Measurements from ENCODE around the gene SLIT1.
A peak's percentile ranks its signal among the peaks of the same experiment; 100 is the strongest.

SLIT1 gene

GRCh38 chr10:97185326-97186058 lies at the start of gene SLIT1:
Gene SLIT1 (minus strand): TSS chr10:97185959. CDS start chr10:97185674, 285 bp downstream.
- no peak for DNase-seq (ENCODE audit: low read depth)

DNA sequence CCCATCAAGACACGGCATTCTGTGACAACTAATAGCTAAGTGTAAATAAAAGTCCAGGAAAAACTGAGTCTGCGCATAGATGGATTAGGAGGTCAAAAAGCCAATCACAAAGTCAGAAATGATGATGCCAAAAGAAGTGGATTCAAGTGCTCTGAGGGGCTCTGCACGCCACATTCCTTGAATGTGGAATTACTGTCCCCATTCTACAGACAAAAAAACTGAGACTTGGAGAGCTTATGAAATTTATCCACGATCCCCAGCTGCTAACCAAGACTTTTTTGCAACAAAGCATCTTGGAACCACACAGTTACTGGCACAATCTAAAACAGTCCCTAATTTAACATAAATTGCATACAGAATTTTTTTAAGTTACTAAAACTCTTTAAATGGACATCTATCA lies 49.6 kb upstream of the SLIT1 start:
- DNase-seq (ENCODE audit: low read depth), result no peak

DNA sequence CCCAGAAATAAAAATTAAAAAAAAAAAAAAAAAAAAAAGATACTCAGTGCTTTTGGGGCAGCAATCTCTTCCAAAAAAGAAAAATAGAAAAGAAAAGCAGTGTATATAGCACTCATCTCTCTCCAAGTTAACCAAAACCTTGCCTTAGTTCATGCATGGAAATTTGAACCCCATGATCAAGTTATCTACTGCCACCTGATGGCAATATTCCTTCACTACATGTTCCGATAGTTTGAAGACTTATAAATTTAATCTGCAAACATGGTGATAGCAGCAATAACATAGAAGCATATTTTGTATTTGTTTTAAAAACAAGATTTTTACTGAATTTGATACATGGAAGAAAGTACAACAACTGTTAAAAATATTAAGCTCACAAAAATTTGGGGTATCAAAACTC lies 48.6 kb upstream of the SLIT1 start:
- no peak for DNase-seq (ENCODE audit: low read depth)

DNA sequence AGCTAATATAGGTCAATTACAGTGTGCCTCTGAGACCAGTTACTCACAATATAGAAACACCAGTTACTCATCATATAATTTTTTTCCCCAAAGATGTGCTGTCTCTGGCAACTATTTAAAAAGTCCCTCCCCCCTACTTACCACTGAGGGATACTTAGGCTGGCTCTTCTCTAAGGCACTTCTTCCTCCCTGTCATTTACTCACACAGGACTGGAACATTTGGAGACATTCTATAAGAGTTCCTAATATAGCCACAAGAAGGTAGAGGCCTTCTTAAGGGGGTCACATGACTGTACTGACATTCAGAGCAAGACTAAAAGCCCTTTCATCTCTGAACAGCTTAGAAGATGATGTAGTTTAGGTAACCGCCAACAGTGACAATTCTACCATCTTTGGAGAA lies 44.4 kb upstream of the SLIT1 start:
- no peak for DNase-seq (ENCODE audit: low read depth)

GRCh38 chr10:97229322-97230015 lies 43.7 kb upstream of the SLIT1 start:
- DNase-seq (ENCODE audit: low read depth), result no peak

GRCh38 chr10:97228775-97229157 lies 43.0 kb upstream of the SLIT1 start:
- no peak for DNase-seq (ENCODE audit: low read depth)

DNA sequence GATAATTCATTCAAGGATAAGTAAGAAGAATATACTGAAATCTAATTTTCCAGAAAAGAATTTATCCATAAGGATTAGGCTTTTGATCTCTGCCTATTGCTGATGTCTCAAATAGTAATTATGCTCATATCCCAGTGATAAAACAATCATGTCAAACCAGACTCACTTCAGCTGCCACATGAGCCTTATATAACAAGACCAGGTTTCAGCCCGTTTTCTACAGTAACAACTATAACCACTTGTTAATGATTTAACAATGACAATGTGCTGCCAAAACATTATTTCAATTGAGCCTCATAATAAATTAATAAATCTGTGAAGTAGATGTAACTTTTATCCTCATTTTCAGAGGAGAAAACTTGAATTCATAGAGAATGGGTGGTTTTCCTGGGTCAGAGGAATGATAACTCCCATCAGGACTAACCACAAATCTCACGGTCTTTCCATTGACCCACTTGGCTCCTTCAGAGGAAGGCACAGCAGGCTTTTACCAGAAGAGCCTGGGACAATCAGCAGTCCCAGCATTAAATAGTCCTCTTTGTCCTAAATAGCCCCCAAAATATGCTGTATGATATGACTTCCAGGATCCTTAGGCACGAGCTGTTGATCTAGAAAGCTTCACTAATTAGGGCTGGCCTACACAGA lies 42.5 kb upstream of the SLIT1 start:
- DNase-seq (ENCODE audit: low read depth), result no peak

- DNase-seq (ENCODE audit: low read depth), result no peak
Measured at GRCh38 chr10:97226398-97226797, 40.6 kb upstream of the SLIT1 start.

GRCh38 chr10:97224483-97225435 lies 39.0 kb upstream of the SLIT1 start:
- no peak for DNase-seq (ENCODE audit: low read depth)

DNA sequence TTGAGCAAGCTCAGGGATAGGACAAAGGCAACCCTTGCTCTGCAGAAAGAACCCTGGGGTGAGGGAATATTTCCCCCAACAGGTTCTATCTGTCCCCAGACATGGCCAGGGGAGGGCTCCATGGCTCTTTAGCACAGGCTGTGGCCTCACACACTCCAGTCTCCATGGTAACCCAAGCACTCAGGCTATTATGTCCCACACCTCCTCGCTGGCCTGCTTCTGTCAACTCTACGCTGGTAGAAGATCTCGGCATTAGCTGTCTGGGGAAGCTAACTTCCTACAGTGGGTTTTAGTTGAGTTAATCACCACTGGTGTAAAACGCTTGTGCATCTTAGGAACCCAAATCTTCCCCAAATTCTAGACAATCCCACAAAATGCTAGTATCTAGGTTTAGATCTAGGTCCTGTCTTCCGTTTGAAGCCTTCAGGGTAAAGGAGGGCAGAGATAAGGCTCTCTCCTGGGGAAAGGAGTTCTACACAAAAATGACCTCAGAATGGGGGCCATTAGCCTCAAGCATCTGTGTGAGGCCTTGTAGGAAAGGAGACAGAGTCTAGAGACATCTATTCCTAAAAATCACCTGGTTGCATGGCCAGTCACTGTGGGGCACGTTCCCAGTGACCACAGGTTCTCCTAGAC lies 36.7 kb upstream of the SLIT1 start:
- DNase-seq (ENCODE audit: low read depth), result no peak

DNA sequence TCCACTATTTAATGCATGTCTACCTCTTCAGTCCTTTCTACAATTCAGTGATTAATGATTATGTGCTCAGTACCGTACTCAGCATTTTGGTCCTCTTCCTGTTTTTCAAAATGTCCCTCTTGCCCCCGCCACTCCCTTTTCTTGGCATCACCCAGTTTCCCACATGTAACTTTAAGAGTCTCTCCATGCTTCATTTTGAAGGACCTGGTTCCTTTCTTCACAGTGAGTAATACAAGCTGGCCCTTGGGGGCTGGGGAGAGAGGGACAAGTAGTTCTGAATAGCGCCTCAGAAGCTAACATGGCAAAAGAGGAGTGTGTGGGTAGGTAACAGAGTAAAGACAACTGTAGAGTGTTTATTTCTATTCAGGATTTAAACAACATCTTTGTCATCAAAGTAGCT lies 34.6 kb upstream of the SLIT1 start:
- no peak for DNase-seq (ENCODE audit: low read depth)

DNA sequence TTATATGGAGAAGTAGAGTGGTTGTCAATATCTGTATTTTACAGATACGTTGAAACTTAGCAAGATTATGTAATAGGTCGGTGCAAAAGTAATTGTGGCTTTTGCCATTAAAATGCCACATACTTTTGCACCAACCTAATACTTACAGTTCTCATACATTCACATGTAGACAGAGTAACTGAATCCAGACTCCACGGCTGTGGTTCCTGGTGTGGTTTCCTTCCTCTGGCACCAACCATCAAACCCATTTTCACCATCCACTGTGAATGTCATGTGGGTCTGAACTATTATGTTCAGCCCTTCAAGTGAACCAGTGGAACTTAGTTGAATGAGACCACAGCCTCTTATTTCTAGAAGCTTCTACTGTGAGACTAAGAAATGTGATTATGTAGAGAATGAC lies 31.5 kb upstream of the SLIT1 start:
- DNase-seq (ENCODE audit: low read depth), result no peak

DNA sequence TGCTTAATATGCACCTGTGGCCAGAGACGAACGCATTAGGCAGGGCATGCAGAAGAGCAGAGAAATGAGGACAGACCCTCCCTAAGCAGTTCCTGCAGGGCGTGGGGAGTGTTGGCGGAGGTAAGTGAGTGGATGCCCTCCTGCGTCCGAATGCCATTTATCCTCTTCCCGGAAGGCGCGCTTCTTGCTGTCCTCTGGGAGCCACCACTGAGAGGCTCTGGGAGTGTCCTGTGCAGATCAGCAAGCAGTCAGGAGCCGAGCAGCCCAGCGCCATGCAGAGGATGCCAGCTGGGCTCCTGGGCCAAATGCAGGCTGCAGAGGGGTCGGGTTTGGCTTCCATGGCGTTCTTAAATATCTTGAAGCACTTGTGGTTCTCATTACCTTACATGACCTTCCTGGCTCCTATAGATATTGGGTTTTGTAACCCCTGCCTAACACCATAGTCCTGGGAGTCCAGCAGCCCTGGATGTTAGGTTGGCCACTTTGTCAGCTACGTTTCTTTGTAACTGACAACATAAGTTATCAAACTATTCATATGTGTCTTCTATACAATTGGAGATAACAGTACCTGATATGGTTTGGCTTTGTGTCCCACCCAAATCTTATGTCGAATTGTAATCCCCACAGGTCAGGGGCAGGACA lies 30.0 kb upstream of the SLIT1 start:
- no peak for DNase-seq (ENCODE audit: low read depth)

DNA sequence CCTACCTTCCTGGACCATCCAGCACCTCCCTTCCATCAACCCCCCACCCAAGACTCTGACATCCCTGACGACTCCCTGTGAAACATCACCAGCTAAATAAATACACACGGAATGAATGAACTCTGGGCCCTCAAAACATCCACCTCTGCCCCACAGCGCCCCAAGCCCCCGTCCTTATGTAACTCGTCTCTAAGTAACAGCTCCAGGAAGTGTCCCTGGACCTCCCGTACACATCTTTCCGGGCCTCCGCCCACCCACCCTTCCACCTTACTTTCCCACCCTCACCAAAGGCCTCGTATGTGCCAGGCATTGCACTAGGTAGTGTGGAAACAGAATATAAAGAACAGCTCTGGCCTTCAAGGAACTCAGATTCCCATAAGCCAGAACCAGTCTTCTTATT lies 27.7 kb upstream of the SLIT1 start:
- DNase-seq (ENCODE audit: low read depth), result no peak

- no peak for DNase-seq (ENCODE audit: low read depth)
Measured at GRCh38 chr10:97211229-97211628, 25.5 kb upstream of the SLIT1 start.

DNA sequence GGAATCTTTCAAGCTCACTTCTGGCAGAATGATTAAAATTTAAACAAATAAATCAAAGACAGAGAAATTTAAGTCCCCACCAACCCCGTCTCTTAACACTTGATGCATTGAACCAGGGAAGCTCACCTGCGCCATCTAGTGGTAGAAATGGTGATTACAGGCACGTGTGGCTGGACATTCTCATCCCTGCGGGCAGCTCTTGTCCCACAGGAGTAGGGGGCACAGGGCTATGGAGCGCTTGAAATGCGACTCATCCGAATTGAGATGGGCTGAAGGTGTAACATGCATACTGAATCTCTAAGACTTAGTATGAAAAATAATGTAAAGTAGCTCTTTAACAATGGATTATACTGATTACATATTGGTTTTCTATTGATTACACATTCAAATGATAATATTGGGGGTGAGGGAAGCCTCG lies 24.8 kb upstream of the SLIT1 start:
- DNase-seq (ENCODE audit: low read depth), result peak; percentile 54

DNA sequence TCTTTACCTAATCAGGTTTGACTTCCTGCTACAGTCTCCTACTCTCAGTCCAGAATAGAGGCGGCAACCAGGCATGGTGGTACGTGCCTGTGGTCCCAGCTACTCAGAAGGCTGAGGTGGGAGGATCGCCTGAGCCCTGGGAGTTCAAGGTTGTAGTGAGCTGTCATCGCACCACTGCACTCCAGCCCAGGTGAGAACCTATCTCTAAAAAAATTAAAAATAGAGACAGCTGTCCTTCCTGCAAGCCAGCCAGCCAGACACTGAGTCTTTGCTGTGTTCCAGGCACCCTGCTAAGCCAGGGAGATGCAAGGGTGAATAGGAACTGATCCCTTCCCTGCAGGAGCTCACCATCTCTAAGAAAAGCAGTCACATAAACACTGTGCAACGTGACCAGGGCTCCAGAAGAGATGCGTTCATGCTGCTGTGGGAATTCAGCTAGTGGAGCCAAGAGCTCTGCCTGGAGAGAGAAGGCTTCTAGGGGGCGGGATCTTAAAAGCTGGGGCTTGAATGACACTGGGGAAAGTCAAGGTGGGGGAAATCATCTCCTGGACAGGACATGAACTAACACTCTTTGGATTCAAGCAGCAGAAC lies 22.1 kb upstream of the SLIT1 start:
- no peak for DNase-seq (ENCODE audit: low read depth)

- no peak for DNase-seq (ENCODE audit: low read depth)
Measured at GRCh38 chr10:97207131-97207530, 21.4 kb upstream of the SLIT1 start.

DNA sequence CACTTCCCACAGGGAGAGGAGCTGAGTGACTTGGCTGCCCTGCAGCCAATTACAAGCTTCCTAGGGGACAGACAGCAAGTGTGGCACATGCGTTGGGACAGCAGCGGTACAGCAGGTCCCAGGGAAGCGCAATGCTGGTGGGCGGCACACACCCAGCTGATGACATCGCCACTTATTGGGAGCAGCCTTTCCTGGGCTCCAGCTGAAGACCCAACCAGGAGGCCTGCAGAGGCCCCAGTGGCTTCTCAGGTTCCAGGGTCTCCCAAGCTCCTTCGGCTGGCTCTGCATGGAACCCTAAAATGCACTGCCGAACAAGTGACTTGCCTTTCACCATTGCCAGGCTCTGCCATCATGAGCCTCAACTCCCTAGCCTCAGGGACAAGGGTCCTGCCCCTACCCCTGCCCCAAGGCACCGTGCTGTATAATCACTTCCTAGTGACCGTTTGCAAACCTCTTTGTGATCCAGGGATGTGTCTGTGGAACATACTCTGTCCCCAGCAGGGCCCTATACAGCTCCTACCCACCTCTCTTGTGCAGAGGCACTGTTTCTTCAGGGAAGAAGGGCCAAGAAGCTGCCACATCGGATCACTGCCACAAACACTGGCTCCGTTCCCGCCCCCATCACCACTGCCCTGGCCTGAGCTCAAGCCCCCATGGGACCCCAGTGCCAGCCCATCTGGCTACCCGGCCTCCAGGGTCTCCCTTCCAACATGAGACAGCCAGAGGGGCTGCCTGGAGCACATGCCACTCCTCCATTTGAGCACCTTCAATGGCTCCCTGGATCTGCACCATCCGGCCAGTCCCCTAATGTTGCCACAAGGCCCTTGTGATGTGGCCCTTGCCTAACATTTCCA lies 19.3 kb upstream of the SLIT1 start:
- no peak for DNase-seq (ENCODE audit: low read depth)

DNA sequence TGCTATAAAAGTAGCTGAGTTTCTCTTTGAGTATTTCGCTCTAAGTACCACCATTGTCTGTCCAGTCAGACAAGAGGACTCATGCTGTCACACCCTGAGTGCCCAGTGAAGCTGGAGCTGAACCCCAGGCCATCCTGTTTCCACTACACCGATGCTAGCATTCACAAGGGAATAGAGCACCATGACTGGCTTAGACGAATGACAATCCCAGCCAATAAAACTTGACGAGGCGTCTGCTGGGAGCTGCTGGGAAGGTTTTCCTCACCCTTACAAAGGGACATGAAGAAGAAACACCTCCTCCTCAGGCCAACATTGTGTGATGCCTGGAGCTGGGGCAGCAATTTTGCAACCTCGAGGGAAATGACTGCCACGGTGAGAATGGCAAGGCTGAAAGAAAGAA lies 17.5 kb upstream of the SLIT1 start:
- DNase-seq (ENCODE audit: low read depth), result no peak
